ENCODE data around the gene PSD4. TPM values are rescaled to one million over a fixed set of nuclear protein-coding genes. Genes with fewer than 3 reads are reported as not detected.

The PSD4 gene
- total RNA-seq, 1 donor from 2014 or later = 39.0 TPM

GRCh38 chr2:113203217-113203530 is 29.4 kb downstream of the PSD4 start:
- Histone ChIP-seq H3K9me3 (no peaks in the 10 kb centered on the region), H3K4me3 (no peak overlapping the region), H3K27me3 (no peaks in the 10 kb centered on the region), H3K27ac (no peak overlapping the region), H3K4me1 (peaks cover 22% of the 10 kb centered on the region), H3K36me3 (no peaks in the 10 kb centered on the region)
- DNase-seq (ENCODE audit: extremely low spot score in 2 of 2) = no peak
- intact Hi-C loops (cut with DNase I) = no loop called here
- no peak for TF ChIP-seq CTCF (IDR thresholded peaks at IDR 0.05)
- no peak for TF ChIP-seq POLR2AphosphoS5 (IDR thresholded peaks at IDR 0.05; ENCODE audit: insufficient read depth in 1 of 2, low read depth in 1 of 2)
- TF ChIP-seq POLR2A (IDR thresholded peaks at IDR 0.05) = no peak

GRCh38 chr2:113203901-113204519 is 30.2 kb downstream of the PSD4 start:
- DNase-seq (ENCODE audit: extremely low spot score in 2 of 2) = no peak
- intact Hi-C loops (cut with DNase I) = no loop called here
- H3K27me3 ChIP-seq = no peaks in the 10 kb centered on the region
- no peaks in the 10 kb centered on the region for H3K36me3 ChIP-seq
- H3K4me3 ChIP-seq = no peak overlapping the region
- H3K27ac ChIP-seq = no peak overlapping the region
- H3K4me1 ChIP-seq = peaks cover 18% of the 10 kb centered on the region
- TF ChIP-seq POLR2AphosphoS5 (IDR thresholded peaks at IDR 0.05; ENCODE audit: insufficient read depth in 1 of 2, low read depth in 1 of 2) (peak in 1 of 2 donors; percentile 54), POLR2A (IDR thresholded peaks at IDR 0.05) (no peak), CTCF (IDR thresholded peaks at IDR 0.05) (peak; percentile 62 to 74 (median 66))
- H3K9me3 ChIP-seq = no peaks in the 10 kb centered on the region

DNA sequence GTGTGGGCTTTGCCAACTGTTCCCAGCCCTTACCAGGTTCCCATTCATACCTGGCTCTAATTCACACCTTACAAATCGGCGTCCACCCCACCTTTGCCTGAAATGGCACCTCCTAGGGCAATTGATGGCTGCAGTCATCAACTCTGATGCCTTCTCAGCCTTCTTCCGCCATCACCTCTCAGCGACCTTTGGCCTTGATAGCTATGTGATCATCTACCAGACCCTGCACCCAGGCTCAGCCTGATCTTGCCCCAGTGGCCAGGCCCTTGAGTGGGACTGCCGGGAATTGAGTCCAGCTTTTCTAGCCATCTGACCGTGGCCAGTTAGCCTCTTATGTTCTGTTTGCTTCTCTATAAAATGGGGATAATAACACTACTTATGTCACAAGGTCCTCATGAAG is 32.5 kb downstream of the PSD4 start:
- no peak for DNase-seq (ENCODE audit: extremely low spot score in 2 of 2)
- TF ChIP-seq CTCF (IDR thresholded peaks at IDR 0.05) (no peak), POLR2A (IDR thresholded peaks at IDR 0.05) (no peak), POLR2AphosphoS5 (IDR thresholded peaks at IDR 0.05; ENCODE audit: insufficient read depth in 1 of 2, low read depth in 1 of 2) (no peak)
- Histone ChIP-seq H3K9me3 (no peaks in the 10 kb centered on the region), H3K4me1 (peaks cover 23% of the 10 kb centered on the region), H3K4me3 (no peak overlapping the region), H3K27ac (no peak overlapping the region), H3K36me3 (no peaks in the 10 kb centered on the region), H3K27me3 (no peaks in the 10 kb centered on the region)
- intact Hi-C loops (cut with DNase I) = no loop called here

DNA sequence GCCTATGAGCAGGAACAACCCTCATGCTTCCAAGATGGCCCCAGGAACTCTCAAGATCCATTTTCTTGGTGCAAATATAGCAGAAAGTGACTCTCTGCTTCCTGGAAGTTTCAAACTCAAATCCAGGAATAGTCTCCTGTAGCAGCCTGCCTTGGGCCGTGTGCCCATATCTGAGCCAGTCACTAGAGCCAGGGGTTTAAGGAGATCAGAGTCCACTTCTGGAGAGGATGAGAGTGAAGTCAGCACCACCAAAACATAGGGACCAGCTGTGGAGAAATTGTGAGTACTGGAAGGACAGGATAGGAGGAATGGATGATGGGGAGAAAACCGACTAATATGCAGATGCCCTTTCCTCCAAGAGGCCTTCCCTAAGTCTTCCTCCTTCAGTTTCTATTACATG is 33.2 kb downstream of the PSD4 start:
- DNase-seq (ENCODE audit: extremely low spot score in 2 of 2) = no peak
- intact Hi-C loops (cut with DNase I) = no loop called here
- Histone ChIP-seq H3K36me3 (no peaks in the 10 kb centered on the region), H3K9me3 (no peaks in the 10 kb centered on the region), H3K4me1 (peaks cover 31% of the 10 kb centered on the region), H3K27me3 (no peaks in the 10 kb centered on the region), H3K27ac (no peak overlapping the region), H3K4me3 (no peak overlapping the region)
- TF ChIP-seq POLR2A (IDR thresholded peaks at IDR 0.05) (no peak), POLR2AphosphoS5 (IDR thresholded peaks at IDR 0.05; ENCODE audit: insufficient read depth in 1 of 2, low read depth in 1 of 2) (no peak), CTCF (IDR thresholded peaks at IDR 0.05) (no peak)

- intact Hi-C loops (cut with DNase I) = no loop called here
- Histone ChIP-seq H3K27ac (no peak overlapping the region), H3K4me3 (no peak overlapping the region), H3K4me1 (peaks cover 41% of the 10 kb centered on the region), H3K36me3 (no peaks in the 10 kb centered on the region), H3K9me3 (no peaks in the 10 kb centered on the region), H3K27me3 (no peaks in the 10 kb centered on the region)
- no peak for DNase-seq (ENCODE audit: extremely low spot score in 2 of 2)
- TF ChIP-seq POLR2AphosphoS5 (IDR thresholded peaks at IDR 0.05; ENCODE audit: insufficient read depth in 1 of 2, low read depth in 1 of 2) = no peak
- no peak for TF ChIP-seq POLR2A (IDR thresholded peaks at IDR 0.05)
Measured at GRCh38 chr2:113208396-113208795, 34.6 kb downstream of the PSD4 start.

Data from vagina (tissue), 2 donors.